ENCODE results near the gene ZNF366.
A peak's percentile ranks its signal among the peaks of the same experiment; 100 is the strongest.

The ZNF366 gene, protein sequence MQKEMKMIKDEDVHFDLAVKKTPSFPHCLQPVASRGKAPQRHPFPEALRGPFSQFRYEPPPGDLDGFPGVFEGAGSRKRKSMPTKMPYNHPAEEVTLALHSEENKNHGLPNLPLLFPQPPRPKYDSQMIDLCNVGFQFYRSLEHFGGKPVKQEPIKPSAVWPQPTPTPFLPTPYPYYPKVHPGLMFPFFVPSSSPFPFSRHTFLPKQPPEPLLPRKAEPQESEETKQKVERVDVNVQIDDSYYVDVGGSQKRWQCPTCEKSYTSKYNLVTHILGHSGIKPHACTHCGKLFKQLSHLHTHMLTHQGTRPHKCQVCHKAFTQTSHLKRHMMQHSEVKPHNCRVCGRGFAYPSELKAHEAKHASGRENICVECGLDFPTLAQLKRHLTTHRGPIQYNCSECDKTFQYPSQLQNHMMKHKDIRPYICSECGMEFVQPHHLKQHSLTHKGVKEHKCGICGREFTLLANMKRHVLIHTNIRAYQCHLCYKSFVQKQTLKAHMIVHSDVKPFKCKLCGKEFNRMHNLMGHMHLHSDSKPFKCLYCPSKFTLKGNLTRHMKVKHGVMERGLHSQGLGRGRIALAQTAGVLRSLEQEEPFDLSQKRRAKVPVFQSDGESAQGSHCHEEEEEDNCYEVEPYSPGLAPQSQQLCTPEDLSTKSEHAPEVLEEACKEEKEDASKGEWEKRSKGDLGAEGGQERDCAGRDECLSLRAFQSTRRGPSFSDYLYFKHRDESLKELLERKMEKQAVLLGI

DNA sequence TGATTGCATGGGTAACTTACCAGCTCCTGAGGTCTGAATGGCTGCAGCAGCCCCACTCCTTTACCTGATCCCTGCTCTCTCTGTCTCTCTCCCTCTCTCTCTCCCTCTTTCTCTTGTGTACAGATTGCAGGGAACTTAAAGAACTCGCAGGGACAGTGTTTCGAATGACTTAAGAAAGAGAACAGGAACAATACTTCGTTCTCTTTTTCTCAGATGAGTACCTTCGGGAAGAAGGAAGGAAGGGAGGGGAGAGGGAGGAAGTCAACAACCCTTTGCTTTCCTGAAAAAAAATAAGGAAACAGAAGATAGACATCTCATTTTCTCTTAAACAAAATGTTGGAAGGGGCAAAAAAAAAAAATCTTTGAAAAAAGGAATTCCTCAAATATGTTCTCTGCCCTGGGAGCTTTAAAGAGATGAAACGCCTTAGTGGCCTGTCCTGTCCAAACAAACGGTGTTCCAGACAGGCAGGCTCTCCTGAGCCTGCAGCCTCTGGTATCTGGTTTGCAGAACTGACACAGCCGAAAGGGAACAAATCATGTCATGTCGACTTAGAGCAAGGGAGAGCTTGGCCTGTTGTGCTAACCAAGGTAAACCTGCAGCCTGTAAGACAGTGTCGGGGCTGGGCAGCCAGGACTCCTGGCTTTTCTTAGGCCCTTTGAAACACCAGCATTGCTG, at the start of gene ZNF366:
TSS of gene ZNF366 (minus strand) at position 180 of the 676 bp plus-strand sequence. CDS start 45,914 bp downstream, outside the sequence.
- DNase-seq (ENCODE audit: low read depth) = no peak

DNA sequence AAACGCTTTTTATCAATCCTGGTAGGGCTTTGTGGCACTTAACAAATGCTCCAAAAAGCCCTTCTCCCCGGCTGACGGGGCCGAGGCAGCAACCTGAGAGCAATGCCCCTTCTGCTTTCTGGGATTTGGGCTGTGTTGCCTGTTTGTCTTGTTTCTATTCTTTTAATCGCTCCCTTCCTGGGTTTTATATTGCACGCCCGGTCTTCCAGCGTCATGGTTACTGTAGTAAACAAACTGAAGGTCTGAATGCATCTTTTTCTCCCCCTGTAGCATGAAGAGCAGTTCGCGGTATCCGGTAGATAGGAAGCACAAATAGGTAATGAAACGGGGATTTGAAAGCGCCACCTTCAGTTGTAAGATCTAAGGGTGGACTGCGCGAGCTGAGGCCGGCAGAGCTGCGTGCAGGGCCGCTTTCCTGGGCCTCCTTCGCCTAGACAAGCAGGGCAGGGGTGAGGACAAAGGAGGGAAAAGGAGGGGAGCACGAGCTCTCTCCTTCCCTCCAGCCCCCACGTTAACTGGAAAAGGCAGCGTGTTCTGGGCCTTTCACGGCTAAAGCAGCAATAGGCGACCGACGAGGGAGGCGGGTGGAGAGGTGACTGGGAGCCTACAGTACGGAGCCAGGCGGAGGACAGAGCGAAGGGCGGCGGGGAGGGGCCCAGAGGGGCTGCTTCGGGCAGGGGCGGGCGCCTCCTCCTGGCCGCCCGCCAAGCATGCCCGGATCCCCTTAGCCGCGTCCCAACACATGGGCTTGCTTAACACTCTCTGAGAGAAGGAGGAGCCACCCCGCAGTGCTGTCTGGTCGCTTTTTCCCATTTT, 49.3 kb upstream of the ZNF366 start:
- DNase-seq (ENCODE audit: low read depth) = peak; percentile 73

DNA sequence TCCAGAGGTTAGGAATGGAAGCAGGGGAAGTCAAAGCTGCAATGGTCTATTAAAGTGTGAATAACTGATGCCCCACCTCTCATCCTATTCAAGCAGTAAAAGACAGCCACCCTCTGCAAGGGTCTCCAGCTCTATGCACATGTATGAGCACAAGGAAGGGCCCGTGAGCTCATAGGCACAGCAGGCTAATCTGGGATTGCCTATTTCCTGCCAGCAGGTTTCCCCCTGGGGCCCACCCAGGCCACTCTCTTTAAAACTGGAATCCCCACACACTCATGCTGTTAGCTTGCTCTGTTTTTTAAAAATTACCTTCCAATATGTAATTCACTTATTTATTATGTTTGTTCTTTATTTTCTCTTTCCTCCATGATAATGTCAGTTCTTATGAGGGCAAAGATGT, 48.7 kb upstream of the ZNF366 start:
- DNase-seq (ENCODE audit: low read depth) = peak; percentile 32

DNA sequence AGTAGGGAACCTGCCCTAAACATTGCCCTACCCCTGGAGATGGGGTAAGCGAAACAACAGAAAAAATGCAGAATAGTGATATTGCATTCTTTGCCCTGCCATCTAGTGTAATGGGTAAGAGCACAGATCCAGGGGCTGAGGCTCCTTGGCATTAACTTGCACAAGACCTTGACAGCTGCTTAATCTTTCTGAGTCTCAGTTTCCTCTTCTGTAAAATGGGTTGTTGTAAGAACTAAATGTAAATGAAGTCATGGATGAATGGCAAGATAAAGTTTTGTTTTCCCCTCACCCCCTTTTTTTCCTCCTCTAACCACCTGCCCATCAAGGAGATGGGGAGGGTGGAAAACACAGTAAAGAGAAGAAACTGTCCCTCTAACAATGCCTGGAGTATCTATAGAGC, 47.7 kb upstream of the ZNF366 start:
- no peak for DNase-seq (ENCODE audit: low read depth)

DNA sequence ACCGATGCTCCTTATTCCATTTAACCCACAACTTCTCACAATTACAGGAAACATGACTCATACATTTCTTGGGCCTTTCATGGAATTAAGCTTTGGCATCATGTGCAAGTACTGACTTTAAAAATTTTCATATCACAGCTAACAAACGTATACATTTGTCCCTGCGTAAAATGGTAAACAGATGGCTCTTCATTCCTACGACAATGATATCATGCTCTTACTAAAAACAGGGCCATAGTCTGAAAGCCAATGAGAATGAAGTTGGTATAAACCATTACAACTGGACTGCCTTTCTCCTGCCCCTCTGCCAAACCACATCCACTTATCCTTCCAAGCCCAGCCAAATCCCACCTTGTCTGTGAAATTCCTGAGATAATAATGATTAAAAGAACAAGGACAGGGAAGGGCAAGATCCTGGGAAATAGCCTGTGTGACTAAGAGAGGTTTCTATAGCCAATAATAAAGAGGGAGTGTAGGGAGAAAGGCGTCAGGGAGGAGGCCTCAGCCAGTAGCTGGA, 44.9 kb upstream of the ZNF366 start:
- DNase-seq (ENCODE audit: low read depth) = peak; percentile 64

DNA sequence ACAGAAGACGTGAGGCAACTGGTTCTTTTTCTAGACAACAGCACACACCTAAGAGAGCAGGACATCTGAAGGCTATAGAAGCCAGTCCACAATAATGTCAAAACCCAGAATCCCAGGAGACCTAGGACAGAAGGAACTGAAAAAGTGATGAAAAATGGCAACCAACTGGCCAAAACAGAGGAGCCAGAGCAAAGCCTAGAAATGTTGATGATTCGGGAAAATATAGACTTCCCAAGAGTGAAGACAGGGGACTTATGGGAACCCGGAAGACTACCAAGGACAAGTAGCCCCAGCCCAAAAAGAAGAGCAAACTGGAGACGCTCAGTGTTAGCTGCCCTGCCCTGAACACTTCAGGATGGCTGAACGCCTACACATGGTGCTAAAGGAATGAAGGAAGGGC, 43.4 kb upstream of the ZNF366 start:
- DNase-seq (ENCODE audit: low read depth) = no peak

DNA sequence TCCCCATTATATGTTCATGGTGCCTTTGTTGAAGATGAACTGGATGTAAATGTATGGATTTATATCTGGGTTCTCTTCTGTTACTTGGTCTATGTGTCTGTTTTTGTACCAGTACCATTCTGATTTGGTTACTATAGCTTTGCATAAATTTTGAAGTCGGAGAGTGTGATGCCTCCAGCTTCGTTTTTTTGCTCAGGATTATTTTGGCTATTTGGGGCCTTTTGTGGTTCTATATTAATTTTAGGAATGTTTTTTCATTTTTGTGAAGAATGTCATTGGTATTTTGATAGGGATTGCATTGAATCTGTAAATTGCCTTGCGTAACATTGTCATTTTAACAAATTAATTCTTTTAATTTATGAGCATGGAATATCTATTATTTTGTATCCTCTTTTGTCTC, 36.6 kb upstream of the ZNF366 start:
- no peak for DNase-seq (ENCODE audit: low read depth)

DNA sequence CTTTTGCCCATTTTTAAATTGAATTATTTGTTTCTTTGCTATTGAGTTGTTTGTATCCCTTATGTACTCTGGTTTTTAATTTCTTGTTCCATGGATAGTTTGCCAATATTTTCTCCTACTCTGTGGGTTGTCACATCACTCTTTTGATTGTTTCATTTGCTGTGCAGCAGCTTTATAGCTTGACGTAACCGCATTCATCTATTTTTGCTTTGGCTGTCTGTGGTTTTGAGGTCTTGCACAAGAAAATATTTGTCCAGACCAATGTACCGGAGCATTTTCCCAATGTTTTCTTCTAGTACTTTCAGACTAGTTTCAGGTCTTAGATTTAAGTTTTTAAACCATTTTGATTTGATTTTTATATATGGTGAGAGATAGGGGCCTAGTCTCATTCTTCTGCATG, 36.2 kb upstream of the ZNF366 start:
- no peak for DNase-seq (ENCODE audit: low read depth)

DNA sequence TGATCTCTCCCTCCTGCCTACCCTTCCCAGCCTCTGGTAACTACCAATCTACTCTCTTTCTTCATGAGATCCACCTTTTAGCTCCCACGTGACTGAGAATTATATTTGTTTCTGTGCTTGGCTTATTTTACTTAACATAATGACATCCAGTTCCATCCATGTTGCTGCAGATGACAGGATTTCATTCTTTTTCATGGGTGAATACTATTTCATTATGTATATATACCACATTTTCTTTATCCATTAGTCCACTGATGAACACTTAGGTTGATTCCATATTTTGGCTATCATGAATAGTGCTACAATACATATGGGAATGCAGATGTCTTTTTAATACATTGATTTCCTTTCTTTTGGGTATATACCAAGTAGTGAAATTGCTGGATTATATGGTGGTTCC, 35.5 kb upstream of the ZNF366 start:
- no peak for DNase-seq (ENCODE audit: low read depth)

DNA sequence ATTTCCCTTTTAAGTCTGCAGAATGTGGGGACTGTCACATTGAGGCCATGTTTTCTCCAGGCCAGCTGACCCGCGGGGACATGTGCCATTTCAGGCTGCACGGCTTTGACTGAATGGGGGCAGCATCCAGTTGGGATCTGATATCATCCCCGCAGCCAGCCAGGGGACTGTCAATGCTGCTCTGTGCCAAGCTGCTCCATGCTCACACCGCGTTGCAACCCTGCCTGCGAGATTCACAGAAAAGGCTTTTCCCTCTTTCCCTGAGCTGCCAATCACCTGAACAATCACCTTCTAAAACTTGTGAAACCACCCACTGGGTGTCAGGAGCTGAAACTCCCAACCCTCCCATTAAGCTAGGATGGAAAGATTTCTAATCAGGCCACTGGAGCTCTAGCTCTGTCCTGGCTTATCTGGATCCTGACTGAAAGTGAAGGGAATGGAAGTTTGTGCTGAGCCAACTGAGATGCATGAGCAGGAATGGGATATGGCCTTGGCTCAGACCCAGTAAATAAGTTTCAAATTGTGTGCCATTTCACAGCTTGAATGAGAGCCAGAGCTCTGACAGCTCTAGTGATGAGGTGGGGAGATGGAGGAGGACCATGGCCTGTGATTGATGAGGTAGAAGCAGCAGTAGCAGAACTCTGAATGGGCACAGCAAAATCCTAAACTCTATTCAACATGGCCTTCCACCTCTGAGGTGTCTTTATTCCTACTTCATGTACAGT, 34.5 kb upstream of the ZNF366 start:
- no peak for DNase-seq (ENCODE audit: low read depth)

DNA sequence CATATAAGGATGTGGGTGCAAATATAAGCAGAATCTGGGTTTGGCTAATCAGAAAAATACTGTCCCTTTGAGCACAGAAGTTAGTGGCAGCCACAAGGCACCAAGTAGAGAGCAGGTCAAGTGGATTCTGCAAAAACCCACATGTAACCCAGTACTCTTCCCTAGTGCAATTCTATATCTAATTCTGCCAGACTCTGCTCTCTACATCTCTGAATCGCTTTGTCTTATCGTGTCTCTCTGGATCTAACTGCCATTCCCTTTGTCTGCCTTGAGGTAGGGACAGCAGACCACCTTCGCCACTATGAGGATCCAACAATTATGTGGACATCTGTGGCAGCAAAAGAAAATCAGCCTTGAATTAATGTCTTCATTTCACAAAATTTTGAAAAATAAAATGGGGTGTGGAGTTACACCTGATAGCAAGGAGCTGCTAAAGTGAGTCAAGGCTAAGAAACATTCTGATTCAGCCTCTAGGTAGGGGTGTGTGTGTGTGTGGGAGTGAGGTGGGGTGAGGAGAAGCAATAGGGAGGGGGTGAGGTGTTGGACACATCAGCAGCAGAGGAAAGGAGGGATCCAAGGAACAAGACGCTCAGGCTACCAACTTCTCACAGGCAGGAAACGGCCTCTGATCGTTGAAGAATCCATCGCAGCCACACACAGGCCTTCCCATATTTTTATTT, 33.7 kb upstream of the ZNF366 start:
- no peak for DNase-seq (ENCODE audit: low read depth)

DNA sequence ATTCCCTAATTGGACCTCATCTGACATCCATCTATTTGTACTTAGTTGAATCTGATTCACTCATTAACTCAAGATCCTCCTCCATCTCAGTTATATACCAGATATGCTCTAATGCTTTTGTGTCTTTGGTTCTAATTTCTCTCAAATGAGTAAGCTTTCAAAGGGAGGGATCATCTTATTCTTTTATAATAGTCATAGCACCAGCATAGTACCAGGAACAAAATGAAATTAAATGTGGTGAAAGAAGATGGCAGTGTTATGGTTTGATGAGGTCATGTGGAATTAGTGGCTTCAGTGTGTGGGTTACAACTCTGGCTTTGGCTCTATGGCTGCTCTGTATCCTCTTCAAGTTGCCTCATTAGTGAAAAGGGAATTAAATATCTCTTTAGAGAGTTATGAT, 32.5 kb upstream of the ZNF366 start:
- DNase-seq (ENCODE audit: low read depth) = no peak

DNA sequence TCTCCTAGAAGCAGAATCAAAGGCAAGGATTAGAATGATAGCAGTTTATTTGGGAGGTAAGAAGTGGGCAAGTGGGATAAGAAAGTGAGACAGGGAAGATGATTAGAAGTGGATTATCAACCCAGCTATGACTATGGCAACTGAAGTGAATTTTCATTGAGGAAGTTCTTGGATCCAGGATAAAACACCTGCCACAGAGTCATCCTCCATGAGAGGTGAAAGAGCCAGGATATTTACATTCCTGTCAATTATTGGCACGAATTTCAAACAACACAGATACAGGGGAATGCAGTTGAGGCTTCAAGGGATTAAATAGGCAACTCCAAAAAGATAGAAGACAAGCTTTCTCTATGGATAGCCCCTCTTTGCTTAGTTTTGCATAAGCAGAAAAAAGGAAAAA, 31.8 kb upstream of the ZNF366 start:
- no peak for DNase-seq (ENCODE audit: low read depth)

DNA sequence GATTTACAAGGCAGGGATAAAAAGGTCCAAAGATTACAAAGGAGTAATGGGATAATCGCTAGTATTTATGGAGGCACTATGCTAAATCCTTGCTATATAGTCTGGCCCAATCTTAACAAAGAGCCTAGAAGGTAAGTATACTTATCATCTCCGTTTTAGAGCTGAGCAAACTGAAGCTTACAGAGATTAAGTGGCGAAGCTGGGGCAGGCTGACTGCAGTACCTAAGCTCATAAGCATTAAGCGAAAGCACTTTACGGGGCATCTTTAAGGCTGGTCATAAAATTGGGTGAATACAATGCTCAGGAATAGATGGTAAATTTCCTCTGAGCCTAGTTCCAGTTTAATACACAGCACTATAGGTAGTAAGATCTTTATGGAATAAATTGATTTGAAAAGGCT, 30.0 kb upstream of the ZNF366 start:
- no peak for DNase-seq (ENCODE audit: low read depth)

DNA sequence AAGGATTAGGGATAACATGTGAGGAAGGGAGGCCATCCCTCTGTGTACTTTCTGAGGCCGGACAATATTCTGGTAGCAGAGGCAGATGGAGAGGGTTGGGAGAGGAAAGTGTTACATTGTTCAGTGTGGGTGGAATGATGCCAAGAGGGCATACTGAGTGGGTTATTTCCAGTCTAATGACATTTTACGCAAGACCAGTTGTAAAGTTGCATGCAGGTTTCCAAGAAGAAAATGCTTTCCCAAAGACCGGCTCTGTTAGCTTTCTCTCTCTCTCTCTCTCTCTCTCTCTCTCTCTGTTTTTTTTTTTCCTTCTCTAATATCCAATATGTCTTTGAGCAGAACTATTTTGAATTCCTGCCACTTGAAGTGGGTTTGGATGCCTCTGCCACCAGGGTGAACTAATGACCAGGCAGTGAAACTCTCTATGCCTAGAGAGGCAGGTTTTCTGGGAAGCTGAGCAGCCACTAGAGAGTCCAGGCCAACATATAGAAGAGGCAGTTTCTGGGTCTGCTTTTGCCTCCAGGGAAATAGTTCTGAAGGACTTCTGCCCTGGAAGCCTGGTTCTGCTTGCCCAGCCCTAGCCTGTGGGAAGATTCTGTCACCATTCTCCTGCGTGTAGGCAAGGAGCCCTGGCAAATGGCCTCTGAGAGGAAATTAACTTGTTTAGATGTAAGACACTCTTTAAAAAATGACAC, 24.4 kb upstream of the ZNF366 start:
- DNase-seq (ENCODE audit: low read depth) = no peak

DNA sequence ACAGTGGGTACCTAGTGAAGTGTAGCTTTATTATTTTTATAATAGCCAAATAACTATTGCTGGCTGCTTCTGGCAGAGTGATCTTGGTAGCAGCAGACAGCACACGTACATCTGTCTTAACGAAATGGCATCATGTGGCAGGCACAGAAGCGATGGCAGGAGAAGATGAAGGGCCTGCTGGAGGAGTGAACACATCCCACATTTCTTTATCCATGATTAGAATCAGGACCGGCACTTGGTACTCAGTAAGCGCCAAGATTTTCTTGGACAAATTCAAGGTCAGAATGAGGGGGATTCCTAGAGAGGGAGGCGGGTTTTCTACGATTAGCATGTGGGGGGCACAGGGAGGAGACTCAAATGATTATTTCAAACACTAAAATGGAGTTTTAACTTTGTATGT, 23.0 kb upstream of the ZNF366 start:
- DNase-seq (ENCODE audit: low read depth) = no peak

DNA sequence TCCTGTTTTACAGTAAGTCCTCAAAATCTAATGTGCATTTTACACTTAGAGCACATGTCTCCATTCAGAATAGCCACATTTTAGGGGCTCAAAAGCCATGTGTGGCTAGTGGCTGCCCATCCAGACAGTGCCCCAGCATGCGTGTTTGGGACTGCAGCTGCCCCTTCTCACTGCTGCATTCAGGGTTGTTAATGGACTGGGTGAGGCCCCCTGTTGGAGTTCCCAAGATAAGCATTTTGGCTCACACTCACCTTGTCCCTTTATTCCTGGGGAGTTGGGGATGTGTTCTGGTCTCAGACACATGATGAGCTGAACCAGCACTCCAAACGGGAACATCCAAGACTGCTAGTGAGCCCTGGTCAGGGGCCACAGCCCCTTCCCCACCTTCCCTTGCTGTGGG, 22.2 kb upstream of the ZNF366 start:
- DNase-seq (ENCODE audit: low read depth) = no peak

DNA sequence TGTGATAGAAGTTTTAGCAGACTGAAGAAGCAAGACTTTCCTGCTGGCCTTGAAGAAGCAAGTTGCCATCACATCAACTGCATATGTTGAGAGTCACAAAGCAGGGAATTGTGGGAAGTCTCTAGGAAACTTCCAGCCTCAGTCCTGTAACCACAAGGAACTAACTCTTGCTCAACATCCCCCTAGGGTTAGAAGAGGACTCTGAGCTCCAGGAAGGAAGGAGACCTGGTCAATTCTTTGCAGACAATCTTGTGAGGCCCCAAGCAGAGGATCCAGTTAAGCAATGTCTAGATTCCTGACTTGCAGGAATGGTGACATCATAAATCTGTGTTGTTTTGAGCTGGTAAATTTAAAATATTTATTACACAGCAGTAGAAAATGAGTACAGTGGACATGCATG, 18.6 kb upstream of the ZNF366 start:
- peak; percentile 78 for DNase-seq (ENCODE audit: low read depth)

DNA sequence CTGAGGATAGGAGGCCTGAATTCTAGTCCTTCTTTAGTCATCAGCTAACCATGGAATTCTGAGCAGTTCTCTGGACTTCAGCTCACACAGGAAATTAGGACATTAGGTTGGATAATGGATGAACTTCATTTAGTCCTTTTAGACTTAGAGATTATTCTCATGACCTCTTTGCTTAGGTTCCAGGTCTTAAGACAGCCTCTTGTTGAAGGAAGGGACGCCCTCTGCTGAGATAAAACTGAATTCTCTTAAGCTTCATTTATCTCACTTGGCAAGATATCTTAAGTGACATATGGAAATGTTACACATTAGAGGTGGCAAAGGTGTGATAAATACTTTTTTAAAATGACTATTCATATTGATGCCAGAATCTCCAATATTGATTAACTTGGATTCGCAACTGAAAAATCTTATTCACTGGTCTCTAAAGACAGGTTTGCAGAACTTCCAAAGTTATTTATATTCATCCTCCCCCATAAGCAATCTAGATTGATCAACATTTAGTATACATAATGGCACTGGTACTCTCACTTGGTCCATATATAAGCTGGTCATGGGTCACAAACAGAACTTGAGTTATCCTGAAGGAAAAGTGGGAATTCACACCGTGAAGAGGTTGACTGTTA, 16.9 kb upstream of the ZNF366 start:
- peak; percentile 88 for DNase-seq (ENCODE audit: low read depth)

DNA sequence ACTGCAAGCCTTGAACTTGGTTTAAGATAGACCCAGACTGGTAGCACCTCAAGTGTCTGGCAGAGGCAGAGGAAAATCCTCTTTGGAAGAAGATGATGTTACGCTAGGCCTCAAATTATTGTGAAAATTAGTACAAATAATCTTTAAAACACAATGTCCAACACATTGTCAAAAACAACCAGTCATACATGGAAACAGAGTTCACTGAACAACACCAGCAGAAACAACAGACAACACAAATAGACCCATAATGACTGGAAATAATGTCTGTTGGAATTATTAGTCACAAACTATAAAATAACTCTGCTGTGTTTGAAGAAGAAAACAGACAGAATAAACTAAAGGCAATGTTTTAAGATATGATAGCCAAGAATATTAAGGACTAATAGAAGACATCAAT, 15.4 kb upstream of the ZNF366 start:
- no peak for DNase-seq (ENCODE audit: low read depth)

Data from ELR (cell line).